Measurements from ENCODE around the gene ABCD3.
"Not testable (repeated sequence)": the region's sequence is repeated elsewhere in the genome, so short reads cannot be mapped to it uniquely, and the experiment has no call there.

Gene ABCD3

DNA sequence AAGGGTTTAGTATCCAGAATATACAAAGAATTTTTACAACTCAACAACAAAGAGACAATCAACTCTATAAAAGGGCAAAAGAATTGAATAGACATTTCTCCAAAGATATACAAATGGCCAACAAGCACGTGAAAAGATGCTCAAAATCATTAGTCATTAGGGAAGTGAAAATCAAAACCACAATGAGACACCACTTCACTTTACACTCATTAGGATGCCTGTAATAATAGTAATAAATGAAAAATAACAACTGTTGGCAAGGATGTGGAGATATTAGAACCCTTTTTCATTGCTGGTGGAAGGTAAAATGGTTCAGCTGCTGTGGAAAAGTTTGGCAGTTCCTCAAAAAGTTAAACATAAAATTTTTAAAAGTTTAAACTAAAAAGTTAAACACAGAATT lies 7.0 kb upstream of the ABCD3 start:
- no peak overlapping the region for H3K4me2 ChIP-seq
- H3K4me3 ChIP-seq, result no peak overlapping the region
- no peaks in the 10 kb centered on the region for H4K20me1 ChIP-seq
- TF ChIP-seq Cebpa-rat (IDR thresholded peaks at IDR 0.05), result no peak
- no peaks in the 10 kb centered on the region for H3K9me3 ChIP-seq
- no peak overlapping the region for H3K9ac ChIP-seq
- H3K36me3 ChIP-seq, result no peaks in the 10 kb centered on the region
- peaks cover 19% of the 10 kb centered on the region for H3K4me1 ChIP-seq
- H3K27me3 ChIP-seq, result no peaks in the 10 kb centered on the region
- no peak overlapping the region for H3K27ac ChIP-seq

DNA sequence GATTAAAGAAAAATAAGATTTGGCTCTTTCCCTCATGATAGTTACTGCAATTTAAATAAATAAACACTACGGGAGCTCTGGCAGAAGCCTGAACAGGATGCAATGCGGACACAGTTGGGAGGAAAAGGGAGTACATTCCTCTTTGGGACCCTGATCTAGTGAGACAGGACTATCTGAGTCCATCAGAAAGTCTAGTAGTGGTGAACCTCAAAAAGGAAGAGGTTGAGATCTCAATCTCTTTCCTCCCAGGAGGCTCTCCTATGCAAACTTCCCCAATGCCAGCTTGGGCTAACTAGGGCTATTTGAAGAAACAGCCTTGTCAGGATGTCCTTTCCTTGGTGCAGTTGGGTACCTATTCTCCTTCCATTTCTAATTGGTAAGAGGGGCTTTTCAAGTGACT lies 4.9 kb upstream of the ABCD3 start:
- Histone ChIP-seq H3K9me3 (no peaks in the 10 kb centered on the region), H3K27ac (no peak overlapping the region), H3K4me3 (no peak overlapping the region), H3K9ac (no peak overlapping the region), H3K36me3 (no peaks in the 10 kb centered on the region), H4K20me1 (no peaks in the 10 kb centered on the region), H3K4me1 (peaks cover 26% of the 10 kb centered on the region), H3K4me2 (peak overlapping the region; percentile 60), H3K27me3 (no peaks in the 10 kb centered on the region; the same call in 1 of the 2 replicates)
- no peak for TF ChIP-seq Cebpa-rat (IDR thresholded peaks at IDR 0.05)

DNA sequence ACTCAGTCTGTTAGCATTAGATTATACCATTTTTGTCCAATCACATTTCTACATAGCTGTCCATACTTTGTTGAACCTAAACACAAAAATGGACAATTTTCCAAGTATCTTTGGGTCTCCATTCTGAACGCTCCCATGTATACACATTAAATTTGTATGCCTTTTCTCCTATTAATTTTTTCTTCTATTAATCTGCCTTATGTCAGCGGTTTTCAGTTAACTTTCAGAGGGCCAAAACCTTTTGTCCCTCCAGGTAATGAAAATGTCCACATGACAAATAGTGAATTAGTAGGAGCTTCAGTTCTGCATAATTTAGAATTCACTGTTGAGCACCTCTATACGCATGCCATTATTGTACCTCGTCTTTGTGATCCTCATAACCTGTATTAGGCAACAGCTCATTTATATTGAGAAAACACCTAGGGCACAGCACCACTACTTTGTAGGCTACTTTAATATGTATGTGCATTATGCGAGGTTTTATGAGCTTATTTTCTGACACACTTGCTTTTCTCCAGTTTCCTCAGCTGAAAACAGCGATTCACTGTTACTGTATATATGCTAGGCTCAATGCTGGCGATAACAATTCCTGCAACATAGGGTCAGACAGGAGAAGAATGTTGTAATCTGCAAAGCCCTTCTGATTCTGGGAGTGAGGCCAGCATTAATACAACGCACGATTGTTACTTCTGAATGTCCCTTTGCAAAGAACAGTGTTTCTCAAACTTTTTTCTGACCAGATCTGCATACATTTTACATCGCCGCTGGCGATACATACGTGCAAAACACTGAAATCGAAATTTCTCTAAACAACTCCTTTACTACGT lies 1.1 kb upstream of the ABCD3 start:
- H3K36me3 ChIP-seq, result no peaks in the 10 kb centered on the region
- peaks cover 38% of the 10 kb centered on the region for H4K20me1 ChIP-seq
- peaks cover 19% of the 10 kb centered on the region for H3K27me3 ChIP-seq
- H3K9ac ChIP-seq, result peak overlapping the region; percentile 84; the same call in 1 of the 2 replicates
- H3K4me3 ChIP-seq, result peak overlapping the region; percentile 93
- H3K9me3 ChIP-seq, result no peaks in the 10 kb centered on the region
- no peak for TF ChIP-seq Cebpa-rat (IDR thresholded peaks at IDR 0.05)
- peak overlapping the region; percentile 70 for H3K4me2 ChIP-seq
- H3K4me1 ChIP-seq, result peaks cover 48% of the 10 kb centered on the region
- peak overlapping the region; percentile 81; the same call in 1 of the 2 replicates for H3K27ac ChIP-seq

DNA sequence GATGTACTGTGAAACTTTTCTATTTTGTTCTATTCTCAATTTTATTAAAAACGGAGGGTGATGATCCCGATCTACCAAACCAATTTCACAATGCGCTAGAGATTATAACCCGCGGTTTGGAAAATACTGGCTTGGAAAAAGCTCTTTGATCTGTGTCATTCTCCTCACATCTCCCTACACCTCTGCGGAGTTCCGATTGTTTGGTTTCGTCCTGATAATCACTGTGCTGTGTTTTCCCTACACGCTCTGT lies 536 bp upstream of the ABCD3 start:
- Histone ChIP-seq H3K27me3 (peaks cover 19% of the 10 kb centered on the region), H3K9ac (peak overlapping the region; percentile 84), H3K9me3 (no peaks in the 10 kb centered on the region), H3K4me2 (peak overlapping the region; percentile 70), H4K20me1 (peaks cover 43% of the 10 kb centered on the region), H3K4me3 (peak overlapping the region; percentile 93), H3K36me3 (no peaks in the 10 kb centered on the region), H3K4me1 (peaks cover 48% of the 10 kb centered on the region), H3K27ac (peak overlapping the region; percentile 81)
- TF ChIP-seq Cebpa-rat (IDR thresholded peaks at IDR 0.05), result no peak

DNA sequence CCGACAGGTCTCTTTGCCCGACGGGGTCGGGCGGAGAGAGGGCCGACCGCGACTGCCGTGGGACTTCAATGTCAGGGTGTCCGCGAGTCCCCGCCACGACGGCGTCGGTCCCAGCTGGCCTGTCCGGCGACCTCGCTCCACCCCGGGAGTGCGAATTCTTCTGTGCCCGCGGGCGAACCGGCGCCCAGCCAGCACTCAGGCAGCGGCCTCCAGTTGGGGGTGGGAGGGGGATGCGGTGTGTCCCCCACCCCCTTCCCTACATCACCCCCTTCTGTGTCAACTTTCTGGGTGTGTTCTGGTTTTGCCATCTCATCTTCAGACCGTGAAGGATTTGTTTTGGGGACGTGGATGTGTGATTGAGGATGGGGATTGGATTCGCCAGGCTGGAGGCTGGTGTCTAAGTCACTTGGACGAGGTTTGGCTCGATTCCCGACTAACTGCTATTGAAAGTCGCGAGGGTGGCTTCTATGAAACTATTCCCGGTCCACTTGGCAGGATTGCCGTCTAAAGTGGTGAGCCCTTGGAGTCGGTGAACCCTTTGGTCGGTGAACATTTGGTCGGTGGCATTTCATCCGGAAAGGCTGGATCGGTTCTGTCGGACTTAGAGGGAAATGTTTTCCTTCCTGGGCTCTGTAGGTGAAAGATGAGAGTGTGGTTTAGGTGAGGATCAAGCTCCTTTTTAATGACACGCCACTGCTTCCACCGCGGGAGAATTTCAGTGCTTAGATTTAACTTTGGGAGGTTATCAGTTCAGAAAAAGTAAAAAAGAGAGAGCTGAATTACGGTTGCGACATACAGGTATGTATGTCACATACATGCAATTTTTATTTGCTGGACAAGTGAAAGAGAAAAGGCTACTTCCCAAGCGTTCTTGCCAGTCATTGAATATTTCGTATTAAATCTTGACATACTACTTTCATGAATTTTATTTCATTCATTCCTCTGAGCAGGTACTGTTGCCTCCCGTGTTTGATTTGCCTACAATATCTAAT lies 771 bp downstream of the ABCD3 start:
- H3K27me3 ChIP-seq, result peaks cover 19% of the 10 kb centered on the region
- TF ChIP-seq Cebpa-rat (IDR thresholded peaks at IDR 0.05), result no peak
- peak overlapping the region; percentile 84 for H3K9ac ChIP-seq
- no peaks in the 10 kb centered on the region for H3K36me3 ChIP-seq
- peak overlapping the region; percentile 93 for H3K4me3 ChIP-seq
- H3K9me3 ChIP-seq, result no peaks in the 10 kb centered on the region
- peaks cover 56% of the 10 kb centered on the region for H4K20me1 ChIP-seq
- peak overlapping the region; percentile 90 for H3K4me2 ChIP-seq
- H3K27ac ChIP-seq, result peak overlapping the region; percentile 81
- H3K4me1 ChIP-seq, result peaks cover 36% of the 10 kb centered on the region

DNA sequence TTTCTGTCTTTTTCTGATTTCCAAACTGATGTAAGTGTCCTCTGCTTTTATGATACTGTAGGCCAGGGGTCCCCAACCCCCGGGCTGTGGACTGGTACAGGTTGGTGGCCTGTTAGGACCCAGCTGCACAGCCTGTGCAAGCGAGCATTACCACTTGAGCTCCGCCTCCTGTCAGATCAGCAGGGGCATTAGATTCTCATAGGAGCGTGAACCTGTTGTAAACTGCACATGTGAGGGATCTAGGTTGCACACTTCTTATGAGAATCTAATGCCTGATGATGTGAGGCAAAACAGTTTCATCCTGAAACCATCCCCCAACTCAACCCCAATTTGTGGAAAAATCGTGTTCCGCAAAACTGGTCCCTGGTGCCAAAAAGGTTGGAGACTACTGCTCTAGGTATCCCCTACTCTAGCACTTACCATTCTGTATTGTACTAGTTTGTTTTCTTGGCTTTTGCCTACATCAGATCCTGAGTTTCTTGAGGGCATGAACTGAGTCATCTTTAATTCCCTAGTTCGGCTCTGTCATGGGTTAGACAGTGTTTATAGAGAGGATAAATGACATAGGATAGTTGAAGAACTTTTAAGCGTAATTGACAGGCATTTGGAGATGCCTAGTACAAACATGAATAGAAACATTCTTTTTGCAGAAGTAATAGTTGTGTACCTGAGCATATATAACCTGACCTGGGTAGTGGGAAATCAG lies 4.1 kb downstream of the ABCD3 start:
- Histone ChIP-seq H3K4me1 (peaks cover 34% of the 10 kb centered on the region), H3K27ac (no peak overlapping the region), H3K36me3 (no peaks in the 10 kb centered on the region), H3K27me3 (peaks cover 19% of the 10 kb centered on the region), H3K4me2 (no peak overlapping the region), H4K20me1 (peaks cover 74% of the 10 kb centered on the region), H3K4me3 (no peak overlapping the region), H3K9me3 (no peaks in the 10 kb centered on the region), H3K9ac (no peak overlapping the region)
- TF ChIP-seq Cebpa-rat (IDR thresholded peaks at IDR 0.05), result no peak

DNA sequence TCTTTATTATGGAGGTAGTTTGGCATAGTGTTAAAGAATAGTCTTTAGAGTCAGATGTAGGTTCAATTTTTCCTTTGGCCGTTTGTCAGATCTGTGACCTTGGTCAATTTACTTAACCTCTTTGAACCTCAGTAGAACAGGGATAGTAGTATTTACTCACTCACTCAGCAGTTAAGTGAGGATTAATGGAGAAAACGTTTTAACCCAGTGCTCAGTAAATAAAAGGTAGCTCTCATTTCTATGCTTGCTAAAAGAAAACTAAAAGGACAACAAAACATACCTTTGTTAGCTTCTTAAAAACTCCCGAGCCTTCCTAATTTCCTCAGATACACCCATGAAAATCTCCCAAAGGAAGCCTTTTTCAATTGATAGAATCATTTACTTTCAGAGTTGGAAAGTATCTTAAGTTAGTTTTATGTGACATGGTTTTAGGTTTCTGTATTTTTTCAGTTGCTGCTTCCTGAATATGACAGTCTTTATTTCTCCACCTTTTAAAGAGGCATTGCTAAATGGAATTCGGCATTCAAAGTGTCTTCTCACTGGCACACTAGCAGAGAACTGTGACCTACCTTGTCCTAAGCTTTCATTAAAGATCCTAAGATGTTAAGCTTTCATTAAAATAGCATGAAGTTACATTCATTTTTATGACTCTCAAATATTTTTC lies 7.8 kb downstream of the ABCD3 start:
- H3K4me1 ChIP-seq, result peaks cover 10% of the 10 kb centered on the region; the same call in 1 of the 2 replicates
- no peak for TF ChIP-seq Cebpa-rat (IDR thresholded peaks at IDR 0.05)
- peaks cover 22% of the 10 kb centered on the region for H3K9me3 ChIP-seq
- H4K20me1 ChIP-seq, result peaks cover 47% of the 10 kb centered on the region
- H3K36me3 ChIP-seq, result peaks cover 15% of the 10 kb centered on the region
- peak overlapping the region; percentile 6; the same call in 1 of the 2 replicates for H3K4me2 ChIP-seq
- H3K27me3 ChIP-seq, result no peaks in the 10 kb centered on the region
- H3K27ac ChIP-seq, result no peak overlapping the region
- no peak overlapping the region for H3K4me3 ChIP-seq
- no peak overlapping the region for H3K9ac ChIP-seq

DNA sequence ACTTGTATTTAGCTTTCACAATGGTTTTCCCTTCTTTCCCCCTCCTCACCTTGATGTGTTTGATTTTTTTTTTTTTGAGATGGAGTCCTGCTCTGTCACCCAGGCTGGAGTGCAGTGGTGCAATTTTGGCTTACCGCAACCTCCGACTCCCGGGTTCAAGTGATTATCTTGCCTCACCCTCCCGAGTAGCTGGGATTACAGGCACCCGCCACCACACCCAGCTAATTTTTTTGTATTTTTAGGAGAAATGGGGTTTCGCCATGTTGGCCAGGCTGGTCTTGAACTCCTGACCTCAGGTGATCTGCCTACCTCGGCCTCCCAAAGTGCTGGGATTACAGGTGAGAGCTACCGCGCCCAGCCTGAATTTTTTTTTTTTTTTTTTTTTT lies 8.3 kb downstream of the ABCD3 start:
- not testable (repeated sequence) for H3K4me2 ChIP-seq

DNA sequence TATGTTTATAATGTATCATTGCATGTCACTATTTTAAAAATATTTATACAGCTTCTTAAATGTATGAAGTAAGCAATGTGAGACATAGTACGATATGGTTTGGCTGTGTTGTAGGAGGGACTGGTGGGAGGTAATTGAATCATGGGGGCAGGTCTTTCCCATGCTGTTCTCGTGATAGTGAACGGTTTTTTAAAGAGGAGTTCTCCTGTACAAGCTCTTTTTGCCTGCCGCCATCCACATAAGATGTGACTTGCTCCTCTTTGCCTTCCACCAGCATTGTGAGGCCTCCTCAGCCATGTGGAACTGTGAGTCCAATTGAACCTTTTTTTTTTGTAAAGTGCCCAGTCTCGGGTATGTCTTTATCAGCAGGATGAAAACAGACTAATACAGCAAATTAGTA lies 10.3 kb downstream of the ABCD3 start:
- Histone ChIP-seq H3K9ac (no peak overlapping the region), H3K4me2 (no peak overlapping the region), H3K27me3 (no peaks in the 10 kb centered on the region), H4K20me1 (peaks cover 22% of the 10 kb centered on the region), H3K4me1 (no peaks in the 10 kb centered on the region), H3K4me3 (no peak overlapping the region), H3K36me3 (peaks cover 22% of the 10 kb centered on the region), H3K27ac (no peak overlapping the region), H3K9me3 (peaks cover 27% of the 10 kb centered on the region)
- no peak for TF ChIP-seq Cebpa-rat (IDR thresholded peaks at IDR 0.05)

More for the DNA sequence above, 8.3 kb downstream of the ABCD3 start:
- peaks cover 42% of the 10 kb centered on the region for H4K20me1 ChIP-seq
- peaks cover 15% of the 10 kb centered on the region for H3K36me3 ChIP-seq
- peaks cover 24% of the 10 kb centered on the region for H3K9me3 ChIP-seq
- H3K9ac ChIP-seq, H3K27ac ChIP-seq, H3K4me3 ChIP-seq, H3K27me3 ChIP-seq, H3K4me1 ChIP-seq: not testable (repeated sequence)

DNA sequence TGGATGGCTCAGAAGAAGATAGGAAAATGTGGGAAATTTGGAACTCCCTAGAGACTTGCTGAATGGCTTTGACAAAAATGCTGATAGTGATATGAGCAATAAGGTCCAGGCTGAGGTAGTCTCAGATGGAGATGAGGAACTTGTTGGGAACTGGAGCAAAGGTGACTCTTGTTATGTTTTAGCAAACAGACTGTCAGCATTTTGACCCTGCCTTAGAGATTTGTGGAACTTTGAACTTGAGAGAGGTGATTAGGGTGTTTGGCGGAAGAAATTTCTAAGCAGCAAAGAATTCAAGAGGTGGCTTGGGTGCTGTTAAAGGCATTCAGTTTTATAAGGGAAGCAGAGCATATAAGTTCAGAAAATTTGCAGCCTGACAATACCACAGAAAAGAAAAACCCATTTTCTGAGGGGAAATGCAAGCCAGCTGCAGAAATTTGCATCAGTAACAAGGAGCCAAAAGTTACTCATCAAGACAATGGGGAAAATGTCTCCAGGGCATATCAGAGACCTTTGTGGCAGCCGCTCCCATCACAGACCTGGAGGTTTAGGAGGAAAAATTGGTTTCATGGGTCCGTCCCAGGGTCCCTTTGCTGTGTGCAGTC lies 10.8 kb downstream of the ABCD3 start:
- H4K20me1 ChIP-seq, result peaks cover 17% of the 10 kb centered on the region
- H3K27me3 ChIP-seq, H3K9ac ChIP-seq, H3K4me1 ChIP-seq, H3K4me3 ChIP-seq, H3K4me2 ChIP-seq, H3K27ac ChIP-seq: not testable (repeated sequence)
- peaks cover 25% of the 10 kb centered on the region for H3K36me3 ChIP-seq
- peaks cover 27% of the 10 kb centered on the region for H3K9me3 ChIP-seq

DNA sequence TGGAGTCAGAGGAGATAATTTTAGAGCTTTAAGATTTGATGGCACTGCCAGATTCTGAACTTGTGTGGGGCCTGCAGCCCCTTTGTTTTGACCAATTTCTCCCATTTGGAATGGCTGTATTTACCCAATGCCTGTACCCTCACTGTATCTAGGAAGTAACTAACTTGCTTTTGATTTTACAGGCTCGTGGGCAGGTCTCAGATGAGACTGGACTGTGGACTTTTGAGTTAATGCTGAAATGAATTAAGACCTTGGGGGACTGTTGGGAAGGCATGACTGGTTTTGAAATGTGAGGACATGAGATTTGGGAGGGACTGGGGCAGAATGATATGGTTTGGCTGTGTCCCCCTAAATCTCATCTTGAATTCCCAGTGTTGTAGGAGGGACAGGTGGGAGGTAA lies 11.9 kb downstream of the ABCD3 start:
- not testable (repeated sequence) for H3K4me2 ChIP-seq, H3K27ac ChIP-seq, H4K20me1 ChIP-seq

More for the DNA sequence above, 11.9 kb downstream of the ABCD3 start:
- peaks cover 27% of the 10 kb centered on the region for H3K9me3 ChIP-seq
- H3K36me3 ChIP-seq, result peaks cover 26% of the 10 kb centered on the region
- H3K9ac ChIP-seq, H3K4me1 ChIP-seq, H3K27me3 ChIP-seq, H3K4me3 ChIP-seq: not testable (repeated sequence)
